Naive thymus-derived CD4-positive, alpha-beta T cell (primary cell): ENCODE data around the gene BPIFB3. TPM values are rescaled to one million over a fixed set of nuclear protein-coding genes. Genes with fewer than 3 reads are reported as not detected.

ENCODE experiments used
- ATAC-seq: fragments of 150-1000 bp; cut with Tn5 transposase; 2 replicates; pipeline ENCODE4 v1.10.0; 2021; ENCODE audit warnings: mild to moderate bottlenecking, moderate library complexity
- CTCF ChIA-PET: fragments of 350-600 bp; sonication (Branson Sonifier 250); formaldehyde crosslinking; loops from one replicate; lab custom pipeline; 2021; ENCODE audit warnings: antibody characterized with exemption; lab: Charles Lee
- POLR2A ChIA-PET: fragments of 350-600 bp; sonication (Branson Sonifier 250); formaldehyde crosslinking; loops from one replicate; lab custom pipeline; 2021; ENCODE audit warnings: antibody characterized with exemption, inconsistent platforms; lab: Charles Lee
- DNase-seq, 9 donors: peaks; one replicate each; pipeline versions ENCODE4 v3.0.0 to v3.0.0-alpha.2; 2020 to 2022; ENCODE audit warnings: mixed read lengths in 1 of 9
- H3K27ac ChIP-seq: one replicate; pipeline ENCODE4 v1.7.0; 2013; ENCODE audit warnings: mild to moderate bottlenecking, low read depth, low read length, moderate library complexity
- H3K27me3 ChIP-seq, 2 donors: one replicate each; pipeline ENCODE4 v1.7.0; 2013; ENCODE audit warnings: low read length in 2 of 2, mild to moderate bottlenecking in 2 of 2, moderate library complexity in 2 of 2; ENCODE audit not compliant: control insufficient read depth in 2 of 2, insufficient read depth in 2 of 2
- H3K36me3 ChIP-seq, 3 experiments: 1 replicate in 2 of 3; 2 replicates in 1 of 3; pipeline ENCODE4 v1.7.0; 2013; ENCODE audit warnings: low read length in 3 of 3, mild to moderate bottlenecking in 3 of 3, moderate library complexity in 1 of 3; ENCODE audit not compliant: insufficient read depth in 3 of 3, control insufficient read depth in 2 of 3
- H3K4me1 ChIP-seq, 2 donors: one replicate each; pipeline ENCODE4 v1.7.0; 2013; ENCODE audit warnings: low read length in 2 of 2, mild to moderate bottlenecking in 2 of 2, moderate library complexity in 1 of 2; ENCODE audit not compliant: control insufficient read depth in 2 of 2, insufficient read depth in 2 of 2
- H3K4me3 ChIP-seq: 2 replicates; pipeline ENCODE4 v1.7.0; 2013; ENCODE audit warnings: mild to moderate bottlenecking, low read length
- H3K9me3 ChIP-seq, 3 experiments: 1 replicate in 2 of 3; 2 replicates in 1 of 3; pipeline ENCODE4 v1.7.0; 2013; ENCODE audit warnings: low read length in 3 of 3; ENCODE audit not compliant: control insufficient read depth in 2 of 3
- H3K27ac Mint-ChIP-seq, 9 donors: one replicate each; pipeline ENCODE4 v1.8.0; 2020 to 2022; ENCODE audit warnings: mixed read lengths in 9 of 9, mild to moderate bottlenecking in 8 of 9, moderate library complexity in 5 of 9, inconsistent platforms in 2 of 9
- H3K27me3 Mint-ChIP-seq, 5 donors: one replicate each; pipeline ENCODE4 v1.8.0; 2021 to 2022; ENCODE audit warnings: mixed read lengths in 5 of 5, mild to moderate bottlenecking in 1 of 5
- H3K36me3 Mint-ChIP-seq, 5 donors: one replicate each; pipeline ENCODE4 v1.8.0; 2020 to 2022; ENCODE audit warnings: mixed read lengths in 5 of 5, mild to moderate bottlenecking in 3 of 5, inconsistent platforms in 1 of 5
- H3K4me1 Mint-ChIP-seq, 7 donors: one replicate each; pipeline ENCODE4 v1.8.0; 2020 to 2022; ENCODE audit warnings: mixed read lengths in 7 of 7, mild to moderate bottlenecking in 3 of 7, inconsistent platforms in 1 of 7
- H3K4me3 Mint-ChIP-seq, 10 donors: one replicate each; pipeline ENCODE4 v1.8.0; 2020 to 2022; ENCODE audit warnings: mild to moderate bottlenecking in 10 of 10, mixed read lengths in 10 of 10, moderate library complexity in 6 of 10, inconsistent platforms in 2 of 10
- H3K9me3 Mint-ChIP-seq, 11 donors: one replicate each; pipeline ENCODE4 v1.8.0; 2020 to 2022; ENCODE audit warnings: mixed read lengths in 11 of 11, mild to moderate bottlenecking in 4 of 11, inconsistent platforms in 1 of 11, moderate library complexity in 1 of 11
- intact Hi-C, 2 donors: fragments of 100-400 bp; cut with micrococcal nuclease; formaldehyde crosslinking; loops; one replicate each; pipeline ENCODE4 v1.15.1; 2023
- polyA plus RNA-seq, 2 donors: library from polyadenylated mRNA; unstranded; fragments of 300-500 nt; fragmentation: Illumina TruSeq; gene quantifications; one replicate each; pipeline ENCODE4 v1.2.3, GENCODE V29; 2021
- total RNA-seq, 6 experiments: library from RNA in 5 of 6; stranded (reverse) in 5 of 6; gene quantifications; 1 replicate in 5 of 6; 2 replicates in 1 of 6; pipeline ENCODE4 v1.2.3 and lab custom pipeline; 2021 to 2026

BPIFB3 gene
- total and polyA plus RNA-seq, 7 experiments from 2014 or later = not detected

- CTCF ChIA-PET = no interaction called here
- Histone ChIP-seq H3K27me3 (no peaks in the 10 kb centered on the region), H3K27ac (no peak overlapping the region), H3K4me1 (no peaks in the 10 kb centered on the region), H3K4me3 (no peak overlapping the region), H3K9me3 (no peaks in the 10 kb centered on the region), H3K36me3 (no peaks in the 10 kb centered on the region)
- Mint-ChIP-seq H3K27ac (no peak overlapping the region), H3K27me3 (no peaks in the 10 kb centered on the region), H3K9me3 (no peaks in the 10 kb centered on the region), H3K4me1 (peaks cover 0 to 8% (median 0%) of the 10 kb centered on the region in 7 donors), H3K4me3 (no peak overlapping the region), H3K36me3 (no peaks in the 10 kb centered on the region)
- POLR2A ChIA-PET = no interaction called here
- intact Hi-C loops = no loop called here
- ATAC-seq = no peak
- no peak for DNase-seq
These were observed 27.5 kb upstream of the BPIFB3 start for GRCh38 chr20:33026072-33026778.

DNA sequence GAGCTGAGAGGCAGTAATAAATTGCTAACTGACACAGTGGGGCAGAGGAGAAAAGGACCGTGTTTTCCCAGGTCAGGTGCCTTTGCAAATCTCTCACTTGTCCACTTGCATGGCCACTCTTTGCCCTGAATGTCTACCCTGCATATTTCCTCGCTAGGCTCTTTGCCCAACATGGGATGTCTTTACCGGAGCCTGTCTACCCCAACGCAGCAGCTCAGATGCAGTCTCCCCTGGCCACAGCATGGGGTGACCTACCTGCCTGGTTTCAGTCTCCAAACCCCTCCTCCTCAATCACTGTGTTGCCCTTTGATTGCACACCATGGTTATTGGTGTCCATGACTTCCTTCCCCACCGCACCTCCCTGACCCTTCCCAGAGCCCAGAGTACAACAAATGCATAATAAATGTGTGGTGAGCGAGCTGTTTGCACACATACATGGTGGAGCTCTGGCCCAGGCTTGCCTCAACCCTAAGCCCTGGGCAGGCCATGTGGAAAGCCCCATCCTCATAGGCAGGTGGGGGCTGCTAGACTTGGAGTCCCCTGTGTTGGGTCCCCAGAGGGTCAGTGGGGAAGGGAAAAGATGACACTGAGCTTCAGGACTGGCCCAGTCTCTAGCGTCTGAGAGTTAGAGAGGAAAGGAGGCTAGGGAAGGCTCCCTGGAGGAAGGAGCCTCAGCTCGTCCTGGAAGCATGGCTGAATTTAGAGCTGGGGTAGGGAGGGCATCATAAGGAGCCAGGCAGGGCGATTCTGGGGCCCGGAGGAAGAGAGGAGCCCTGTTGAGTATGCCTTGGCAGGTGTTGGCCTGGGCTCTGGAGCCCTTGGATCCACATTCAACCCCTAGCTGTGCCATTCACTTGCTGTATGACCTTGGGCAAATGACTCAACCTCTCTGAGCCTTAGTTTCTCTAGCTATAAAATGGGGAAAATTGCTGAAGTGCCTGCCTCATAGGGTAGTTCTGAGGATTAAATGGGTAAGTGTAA lies 26.6 kb upstream of the BPIFB3 start:
- no peaks in the 10 kb centered on the region for H3K9me3 ChIP-seq
- Mint-ChIP-seq H3K27me3 (no peaks in the 10 kb centered on the region), H3K4me3 (no peak overlapping the region), H3K36me3 (no peaks in the 10 kb centered on the region), H3K4me1 (peaks cover 0 to 3% (median 0%) of the 10 kb centered on the region in 7 donors), H3K27ac (no peak overlapping the region), H3K9me3 (no peaks in the 10 kb centered on the region)
- ChIA-PET CTCF (no interaction called here), POLR2A (no interaction called here)
- ATAC-seq (no peak), DNase-seq (no peak)
- intact Hi-C loops = no loop called here
- H3K4me1 ChIP-seq = no peaks in the 10 kb centered on the region
- no peak overlapping the region for H3K4me3 ChIP-seq
- H3K36me3 ChIP-seq = no peaks in the 10 kb centered on the region
- H3K27me3 ChIP-seq = no peaks in the 10 kb centered on the region
- no peak overlapping the region for H3K27ac ChIP-seq

GRCh38 chr20:33027769-33028751 lies 25.6 kb upstream of the BPIFB3 start:
- POLR2A ChIA-PET = no interaction called here
- no peaks in the 10 kb centered on the region for H3K4me1 ChIP-seq
- CTCF ChIA-PET = no interaction called here
- Mint-ChIP-seq H3K36me3 (peaks cover 0 to 7% (median 1%) of the 10 kb centered on the region in 5 donors), H3K4me1 (peaks cover 0 to 5% (median 0%) of the 10 kb centered on the region in 7 donors), H3K27me3 (no peaks in the 10 kb centered on the region), H3K9me3 (peaks cover 0 to 9% (median 1%) of the 10 kb centered on the region in 11 donors), H3K4me3 (no peak overlapping the region), H3K27ac (peak overlapping the region in 1 of 9 donors; percentile 22)
- H3K4me3 ChIP-seq = no peak overlapping the region
- H3K27ac ChIP-seq = no peak overlapping the region
- DNase-seq = no peak
- intact Hi-C loops = no loop called here
- peaks cover 0 to 4% (median 0%) of the 10 kb centered on the region in 3 experiments for H3K9me3 ChIP-seq
- no peaks in the 10 kb centered on the region for H3K36me3 ChIP-seq
- H3K27me3 ChIP-seq = no peaks in the 10 kb centered on the region
- no peak for ATAC-seq

DNA sequence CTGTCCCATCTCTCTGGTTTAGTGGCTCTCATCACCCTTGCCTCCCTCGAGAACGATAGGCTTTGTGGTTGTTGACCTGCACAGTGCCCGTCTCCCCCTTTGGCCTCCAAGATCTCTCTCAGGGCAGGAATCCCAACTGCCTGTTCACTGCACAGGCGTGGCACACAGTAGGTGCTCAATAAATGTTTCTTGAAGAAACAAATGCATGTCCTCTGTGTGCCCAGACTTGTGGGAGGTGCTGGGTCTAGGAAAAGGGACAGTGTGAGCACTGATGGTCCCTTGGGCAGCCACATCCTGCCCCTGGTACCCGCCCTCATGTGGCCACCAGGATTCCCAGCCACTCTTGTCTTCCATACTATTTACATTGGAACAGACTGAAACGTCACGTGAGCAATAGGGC lies 24.8 kb upstream of the BPIFB3 start:
- ATAC-seq (no peak), DNase-seq (no peak)
- H3K27ac Mint-ChIP-seq = no peak overlapping the region
- H3K9me3 Mint-ChIP-seq = peaks cover 0 to 17% (median 6%) of the 10 kb centered on the region in 11 donors
- H3K4me3 ChIP-seq = no peak overlapping the region
- peaks cover 0 to 5% (median 0%) of the 10 kb centered on the region in 7 donors for H3K4me1 Mint-ChIP-seq
- no peaks in the 10 kb centered on the region for H3K36me3 ChIP-seq
- H3K4me1 ChIP-seq = no peaks in the 10 kb centered on the region
- H3K27ac ChIP-seq = no peak overlapping the region
- H3K9me3 ChIP-seq = peaks cover 0 to 10% (median 0%) of the 10 kb centered on the region in 3 experiments
- no peaks in the 10 kb centered on the region for H3K27me3 Mint-ChIP-seq
- no peaks in the 10 kb centered on the region for H3K27me3 ChIP-seq
- ChIA-PET CTCF (no interaction called here), POLR2A (no interaction called here)
- peaks cover 0 to 9% (median 3%) of the 10 kb centered on the region in 5 donors for H3K36me3 Mint-ChIP-seq
- intact Hi-C loops = no loop called here
- no peak overlapping the region for H3K4me3 Mint-ChIP-seq

DNA sequence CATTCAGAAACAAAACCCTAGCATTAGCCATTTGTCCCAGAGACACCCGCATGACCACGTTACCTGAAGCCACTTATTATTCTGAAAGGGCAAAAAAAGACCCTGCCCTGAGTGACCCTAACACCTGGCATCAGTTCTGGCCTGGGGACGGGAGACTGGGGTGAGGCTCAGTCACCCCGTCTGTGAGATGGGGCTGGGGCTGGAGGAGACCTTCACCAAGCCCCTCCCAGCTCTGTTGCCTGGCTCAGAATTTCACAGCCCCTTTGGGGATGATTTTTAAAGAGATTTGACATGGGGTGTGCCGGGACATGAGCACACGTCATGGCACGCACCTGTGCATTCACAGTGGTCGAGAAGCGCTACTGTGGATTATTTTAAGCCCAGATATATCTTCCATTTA lies 23.6 kb upstream of the BPIFB3 start:
- Histone ChIP-seq H3K9me3 (peaks cover 0 to 10% (median 0%) of the 10 kb centered on the region in 3 experiments), H3K4me1 (no peaks in the 10 kb centered on the region), H3K36me3 (no peaks in the 10 kb centered on the region), H3K27me3 (no peaks in the 10 kb centered on the region), H3K4me3 (no peak overlapping the region), H3K27ac (no peak overlapping the region)
- POLR2A ChIA-PET = no interaction called here
- peaks cover 0 to 9% (median 3%) of the 10 kb centered on the region in 5 donors for H3K36me3 Mint-ChIP-seq
- peaks cover 0 to 17% (median 6%) of the 10 kb centered on the region in 11 donors for H3K9me3 Mint-ChIP-seq
- no peak overlapping the region for H3K4me3 Mint-ChIP-seq
- H3K4me1 Mint-ChIP-seq = peaks cover 0 to 5% (median 0%) of the 10 kb centered on the region in 7 donors
- DNase-seq (no peak), ATAC-seq (no peak)
- CTCF ChIA-PET = no interaction called here
- no peaks in the 10 kb centered on the region for H3K27me3 Mint-ChIP-seq
- H3K27ac Mint-ChIP-seq = no peak overlapping the region
- intact Hi-C loops = no loop called here

- Mint-ChIP-seq H3K9me3 (peaks cover 0 to 17% (median 6%) of the 10 kb centered on the region in 11 donors), H3K4me1 (peaks cover 0 to 5% (median 0%) of the 10 kb centered on the region in 7 donors), H3K27me3 (no peaks in the 10 kb centered on the region), H3K27ac (no peak overlapping the region), H3K4me3 (no peak overlapping the region), H3K36me3 (peaks cover 0 to 9% (median 3%) of the 10 kb centered on the region in 5 donors)
- intact Hi-C loops = no loop called here
- Histone ChIP-seq H3K27me3 (no peaks in the 10 kb centered on the region), H3K36me3 (no peaks in the 10 kb centered on the region), H3K4me1 (no peaks in the 10 kb centered on the region), H3K4me3 (no peak overlapping the region), H3K9me3 (peaks cover 0 to 10% (median 0%) of the 10 kb centered on the region in 3 experiments), H3K27ac (no peak overlapping the region)
- ATAC-seq = no peak
- POLR2A ChIA-PET = no interaction called here
- DNase-seq = no peak
- CTCF ChIA-PET = no interaction called here
These were observed 23.1 kb upstream of the BPIFB3 start for GRCh38 chr20:33030569-33030968.
